ENCODE measurements around the gene ATXN7L1.

DNA sequence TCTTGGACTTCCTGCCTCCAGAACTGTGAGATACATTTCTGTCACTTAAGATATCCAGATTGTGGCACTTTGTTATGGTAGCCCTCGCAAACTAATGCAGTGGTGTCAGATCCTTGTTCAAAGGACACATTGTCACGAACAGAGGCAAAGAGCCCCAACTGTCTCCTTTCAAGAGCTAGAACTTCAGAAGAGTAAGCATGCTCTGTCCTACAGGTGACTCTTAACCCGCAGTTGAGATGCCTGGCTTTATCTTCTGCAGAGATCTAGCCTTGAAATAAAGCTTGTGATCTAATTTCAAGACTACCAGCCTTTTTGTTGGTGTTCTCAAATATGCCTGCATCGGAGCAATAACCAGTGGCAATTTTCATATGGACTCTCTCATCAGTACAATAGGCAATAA lies 134.4 kb downstream of the ATXN7L1 start:
- TF ChIP-seq, protein P1, sequence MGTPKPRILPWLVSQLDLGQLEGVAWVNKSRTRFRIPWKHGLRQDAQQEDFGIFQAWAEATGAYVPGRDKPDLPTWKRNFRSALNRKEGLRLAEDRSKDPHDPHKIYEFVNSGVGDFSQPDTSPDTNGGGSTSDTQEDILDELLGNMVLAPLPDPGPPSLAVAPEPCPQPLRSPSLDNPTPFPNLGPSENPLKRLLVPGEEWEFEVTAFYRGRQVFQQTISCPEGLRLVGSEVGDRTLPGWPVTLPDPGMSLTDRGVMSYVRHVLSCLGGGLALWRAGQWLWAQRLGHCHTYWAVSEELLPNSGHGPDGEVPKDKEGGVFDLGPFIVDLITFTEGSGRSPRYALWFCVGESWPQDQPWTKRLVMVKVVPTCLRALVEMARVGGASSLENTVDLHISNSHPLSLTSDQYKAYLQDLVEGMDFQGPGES (IDR thresholded peaks at IDR 0.05; ENCODE audit: low read depth, low read length) = no peak
- TF ChIP-seq RCOR1 (IDR thresholded peaks at IDR 0.05; ENCODE audit: low read length) = no peak

All from SK-N-SH (cell line).